GM19238 (cell line): Measurements from ENCODE around the gene OR2T1.
"Not testable (repeated sequence)": the region's sequence is repeated elsewhere in the genome, so short reads cannot be mapped to it uniquely, and the experiment has no call there.

Source experiments
- DNase-seq: peaks from one replicate; pipeline ENCODE4 v3.0.0; 2011; ENCODE audit warnings: low spot score; ENCODE audit not compliant: insufficient read length

The OR2T1 gene

GRCh38 chr1:248434913-248435312, 32.1 kb downstream of the OR2T1 start:
- not testable (repeated sequence) for DNase-seq

- not testable (repeated sequence) for DNase-seq
Measured at GRCh38 chr1:248436303-248436702, 33.5 kb downstream of the OR2T1 start.

- not testable (repeated sequence) for DNase-seq
Measured at GRCh38 chr1:248438668-248439067, 35.8 kb downstream of the OR2T1 start.

GRCh38 chr1:248439283-248439682, 36.4 kb downstream of the OR2T1 start:
- not testable (repeated sequence) for DNase-seq

GRCh38 chr1:248442500-248443277, 39.8 kb downstream of the OR2T1 start:
- DNase-seq: not testable (repeated sequence)

GRCh38 chr1:248444603-248445002, 41.8 kb downstream of the OR2T1 start:
- DNase-seq: not testable (repeated sequence)

- not testable (repeated sequence) for DNase-seq
Measured at GRCh38 chr1:248445399-248445798, 42.6 kb downstream of the OR2T1 start, which contains the start of gene OR2T2. TSS of gene OR2T2 (plus strand) at chr1:248445637. CDS start at chr1:248452798, 7,161 bp downstream.

- DNase-seq: not testable (repeated sequence)
Measured at GRCh38 chr1:248448409-248449074, 45.7 kb downstream of the OR2T1 start.

- not testable (repeated sequence) for DNase-seq
Measured at GRCh38 chr1:248449821-248450465, 47.1 kb downstream of the OR2T1 start.

- not testable (repeated sequence) for DNase-seq
Measured at GRCh38 chr1:248450466-248451145, 47.8 kb downstream of the OR2T1 start.

GRCh38 chr1:248453619-248454018, 50.8 kb downstream of the OR2T1 start:
- DNase-seq: not testable (repeated sequence)

- DNase-seq: not testable (repeated sequence)
Measured at GRCh38 chr1:248455045-248455444, 52.2 kb downstream of the OR2T1 start.

GRCh38 chr1:248456635-248457034, 53.8 kb downstream of the OR2T1 start:
- DNase-seq: not testable (repeated sequence)
